ENCODE measurements around the gene CPT1A. TPM values are rescaled to one million over a fixed set of nuclear protein-coding genes. Genes with fewer than 3 reads are reported as not detected.

Gene CPT1A
- polyA plus RNA-seq, 1 of the 3 experiments (the other 2 are of a cell fraction) = 31.2 TPM

DNA sequence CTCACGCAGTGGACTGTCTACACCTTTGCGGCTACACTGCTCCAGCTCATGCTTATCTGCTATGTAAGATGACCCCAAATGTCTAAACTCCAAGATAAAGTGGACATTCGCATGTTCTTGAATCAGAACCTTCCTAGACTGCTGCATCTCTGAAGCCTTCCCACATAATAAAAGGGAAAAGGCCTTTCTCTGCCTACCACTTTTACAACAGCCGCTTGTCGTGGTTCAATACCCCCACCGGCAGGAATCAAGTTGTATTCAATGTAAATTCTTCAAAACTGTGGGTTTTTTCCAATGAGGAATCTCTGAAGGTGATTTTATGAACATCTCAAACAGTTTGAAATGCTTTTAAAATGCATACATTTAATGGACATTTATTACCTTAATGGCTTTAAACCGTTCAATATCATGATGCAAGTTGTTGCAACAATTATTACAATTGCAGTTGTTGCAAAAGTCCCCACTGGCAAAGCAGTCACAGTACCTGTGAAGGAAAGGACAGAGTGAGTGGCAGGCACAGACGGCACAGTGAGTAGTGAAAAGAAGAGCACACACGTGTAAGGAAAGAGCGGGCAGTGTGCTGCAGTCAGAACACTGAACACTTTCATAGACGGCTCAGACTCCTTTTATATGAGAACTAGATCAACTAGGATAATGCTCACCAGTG lies 126.1 kb downstream of the CPT1A start:
- ChIA-PET CTCF (interaction anchor here (0.9 kb wide), 1 partner anchor 107 kb away, joined by 3 read pairs; no protein-coding TSS in a partner anchor), POLR2A (no interaction called here)
- Histone ChIP-seq H3K9ac (no peak overlapping the region), H3K9me2 (no peaks in the 10 kb centered on the region), H3K36me3 (replicated peaks in 1 of 2; ENCODE audit: control insufficient read depth in 1 of 2, insufficient read depth in 2 of 2, low read length in 1 of 2) (no peaks in the 10 kb centered on the region), H3K4me1 (ENCODE audit: control insufficient read depth in 1 of 2, insufficient read depth in 2 of 2, low read depth in 1 of 2, low read length in 1 of 2) (peaks cover 0 to under 1% of the 10 kb centered on the region in 2 experiments; a peak in 1 of 4 replicates), H2AFZ (ENCODE audit: low read depth) (no peak overlapping the region), H3K27ac (ENCODE audit: low read depth in 2 of 2, low read length in 1 of 2) (no peak overlapping the region), H3K79me2 (ENCODE audit: insufficient read depth) (no peaks in the 10 kb centered on the region), H3K27me3 (ENCODE audit: insufficient read depth) (no peaks in the 10 kb centered on the region; the same call in 1 of the 2 replicates), H3K4me2 (no peak overlapping the region), H3K9me3 (no peaks in the 10 kb centered on the region), H3F3A (replicated peaks; ENCODE audit: insufficient read depth) (no peaks in the 10 kb centered on the region), H4K20me1 (ENCODE audit: insufficient read depth) (no peaks in the 10 kb centered on the region), H3K4me3 (ENCODE audit: low read depth in 2 of 2, low read length in 1 of 2) (no peak overlapping the region)
- TF ChIP-seq TEAD4 (IDR thresholded peaks at IDR 0.05; ENCODE audit: borderline replicate concordance, insufficient read depth) = no peak
- TF ChIP-seq, protein P1, sequence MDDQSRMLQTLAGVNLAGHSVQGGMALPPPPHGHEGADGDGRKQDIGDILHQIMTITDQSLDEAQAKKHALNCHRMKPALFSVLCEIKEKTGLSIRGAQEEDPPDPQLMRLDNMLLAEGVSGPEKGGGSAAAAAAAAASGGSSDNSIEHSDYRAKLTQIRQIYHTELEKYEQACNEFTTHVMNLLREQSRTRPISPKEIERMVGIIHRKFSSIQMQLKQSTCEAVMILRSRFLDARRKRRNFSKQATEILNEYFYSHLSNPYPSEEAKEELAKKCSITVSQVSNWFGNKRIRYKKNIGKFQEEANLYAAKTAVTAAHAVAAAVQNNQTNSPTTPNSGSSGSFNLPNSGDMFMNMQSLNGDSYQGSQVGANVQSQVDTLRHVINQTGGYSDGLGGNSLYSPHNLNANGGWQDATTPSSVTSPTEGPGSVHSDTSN (IDR thresholded peaks at IDR 0.05) = no peak
- no peak for TF ChIP-seq TCF12 (IDR thresholded peaks at IDR 0.05)
- no peak for TF ChIP-seq FOXJ3 (CRISPR knock-in tag; IDR thresholded peaks at IDR 0.05)
- TF ChIP-seq RCOR1 (IDR thresholded peaks at IDR 0.05; ENCODE audit: low read length) = no peak
- TF ChIP-seq, protein P2, sequence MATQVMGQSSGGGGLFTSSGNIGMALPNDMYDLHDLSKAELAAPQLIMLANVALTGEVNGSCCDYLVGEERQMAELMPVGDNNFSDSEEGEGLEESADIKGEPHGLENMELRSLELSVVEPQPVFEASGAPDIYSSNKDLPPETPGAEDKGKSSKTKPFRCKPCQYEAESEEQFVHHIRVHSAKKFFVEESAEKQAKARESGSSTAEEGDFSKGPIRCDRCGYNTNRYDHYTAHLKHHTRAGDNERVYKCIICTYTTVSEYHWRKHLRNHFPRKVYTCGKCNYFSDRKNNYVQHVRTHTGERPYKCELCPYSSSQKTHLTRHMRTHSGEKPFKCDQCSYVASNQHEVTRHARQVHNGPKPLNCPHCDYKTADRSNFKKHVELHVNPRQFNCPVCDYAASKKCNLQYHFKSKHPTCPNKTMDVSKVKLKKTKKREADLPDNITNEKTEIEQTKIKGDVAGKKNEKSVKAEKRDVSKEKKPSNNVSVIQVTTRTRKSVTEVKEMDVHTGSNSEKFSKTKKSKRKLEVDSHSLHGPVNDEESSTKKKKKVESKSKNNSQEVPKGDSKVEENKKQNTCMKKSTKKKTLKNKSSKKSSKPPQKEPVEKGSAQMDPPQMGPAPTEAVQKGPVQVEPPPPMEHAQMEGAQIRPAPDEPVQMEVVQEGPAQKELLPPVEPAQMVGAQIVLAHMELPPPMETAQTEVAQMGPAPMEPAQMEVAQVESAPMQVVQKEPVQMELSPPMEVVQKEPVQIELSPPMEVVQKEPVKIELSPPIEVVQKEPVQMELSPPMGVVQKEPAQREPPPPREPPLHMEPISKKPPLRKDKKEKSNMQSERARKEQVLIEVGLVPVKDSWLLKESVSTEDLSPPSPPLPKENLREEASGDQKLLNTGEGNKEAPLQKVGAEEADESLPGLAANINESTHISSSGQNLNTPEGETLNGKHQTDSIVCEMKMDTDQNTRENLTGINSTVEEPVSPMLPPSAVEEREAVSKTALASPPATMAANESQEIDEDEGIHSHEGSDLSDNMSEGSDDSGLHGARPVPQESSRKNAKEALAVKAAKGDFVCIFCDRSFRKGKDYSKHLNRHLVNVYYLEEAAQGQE (IDR thresholded peaks at IDR 0.05; ENCODE audit: low read depth, low read length) = no peak
- TF ChIP-seq, protein P3, sequence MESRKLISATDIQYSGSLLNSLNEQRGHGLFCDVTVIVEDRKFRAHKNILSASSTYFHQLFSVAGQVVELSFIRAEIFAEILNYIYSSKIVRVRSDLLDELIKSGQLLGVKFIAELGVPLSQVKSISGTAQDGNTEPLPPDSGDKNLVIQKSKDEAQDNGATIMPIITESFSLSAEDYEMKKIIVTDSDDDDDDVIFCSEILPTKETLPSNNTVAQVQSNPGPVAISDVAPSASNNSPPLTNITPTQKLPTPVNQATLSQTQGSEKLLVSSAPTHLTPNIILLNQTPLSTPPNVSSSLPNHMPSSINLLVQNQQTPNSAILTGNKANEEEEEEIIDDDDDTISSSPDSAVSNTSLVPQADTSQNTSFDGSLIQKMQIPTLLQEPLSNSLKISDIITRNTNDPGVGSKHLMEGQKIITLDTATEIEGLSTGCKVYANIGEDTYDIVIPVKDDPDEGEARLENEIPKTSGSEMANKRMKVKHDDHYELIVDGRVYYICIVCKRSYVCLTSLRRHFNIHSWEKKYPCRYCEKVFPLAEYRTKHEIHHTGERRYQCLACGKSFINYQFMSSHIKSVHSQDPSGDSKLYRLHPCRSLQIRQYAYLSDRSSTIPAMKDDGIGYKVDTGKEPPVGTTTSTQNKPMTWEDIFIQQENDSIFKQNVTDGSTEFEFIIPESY (IDR thresholded peaks at IDR 0.05; ENCODE audit: borderline replicate concordance, low read depth) = no peak
- no peak for TF ChIP-seq GATA2 (CRISPR knock-in tag; IDR thresholded peaks at IDR 0.05)
- no peak for TF ChIP-seq GABPA (IDR thresholded peaks at IDR 0.05; ENCODE audit: low read depth)
- TF ChIP-seq JUND (IDR thresholded peaks at IDR 0.05) = no peak
- TF ChIP-seq RXRA (IDR thresholded peaks at IDR 0.05; ENCODE audit: borderline replicate concordance, low read depth) = no peak
- TF ChIP-seq, protein P4, sequence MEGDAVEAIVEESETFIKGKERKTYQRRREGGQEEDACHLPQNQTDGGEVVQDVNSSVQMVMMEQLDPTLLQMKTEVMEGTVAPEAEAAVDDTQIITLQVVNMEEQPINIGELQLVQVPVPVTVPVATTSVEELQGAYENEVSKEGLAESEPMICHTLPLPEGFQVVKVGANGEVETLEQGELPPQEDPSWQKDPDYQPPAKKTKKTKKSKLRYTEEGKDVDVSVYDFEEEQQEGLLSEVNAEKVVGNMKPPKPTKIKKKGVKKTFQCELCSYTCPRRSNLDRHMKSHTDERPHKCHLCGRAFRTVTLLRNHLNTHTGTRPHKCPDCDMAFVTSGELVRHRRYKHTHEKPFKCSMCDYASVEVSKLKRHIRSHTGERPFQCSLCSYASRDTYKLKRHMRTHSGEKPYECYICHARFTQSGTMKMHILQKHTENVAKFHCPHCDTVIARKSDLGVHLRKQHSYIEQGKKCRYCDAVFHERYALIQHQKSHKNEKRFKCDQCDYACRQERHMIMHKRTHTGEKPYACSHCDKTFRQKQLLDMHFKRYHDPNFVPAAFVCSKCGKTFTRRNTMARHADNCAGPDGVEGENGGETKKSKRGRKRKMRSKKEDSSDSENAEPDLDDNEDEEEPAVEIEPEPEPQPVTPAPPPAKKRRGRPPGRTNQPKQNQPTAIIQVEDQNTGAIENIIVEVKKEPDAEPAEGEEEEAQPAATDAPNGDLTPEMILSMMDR (IDR thresholded peaks at IDR 0.05) = no peak
- TF ChIP-seq SMC3 (IDR thresholded peaks at IDR 0.05; ENCODE audit: low read depth, low read length) = no peak
- TF ChIP-seq TAF1 (IDR thresholded peaks at IDR 0.05; ENCODE audit: borderline replicate concordance, low read depth, low read length) = no peak
- no peak for TF ChIP-seq MEF2A (IDR thresholded peaks at IDR 0.05; ENCODE audit: borderline replicate concordance, low read depth)
- no peak for TF ChIP-seq CHD2 (IDR thresholded peaks at IDR 0.05; ENCODE audit: low read length, partially characterized antibody)
- 83% methylated on average over 11 of the region's 11 CpGs for WGBS (ENCODE audit: low lambda C conversion rate)
- DNase-seq = no peak

Measured in SK-N-SH (cell line).